LNCAP (cell line): ENCODE data around the gene COQ2.

Source experiments
- CTCF ChIP-seq: fragments of 450-650 bp; IDR thresholded peaks from 2 replicates; pipeline ENCODE4 v1.5.1; 2017; ENCODE audit warnings: mild to moderate bottlenecking

Gene COQ2

GRCh38 chr4:83223781-83224180, 60.8 kb downstream of the COQ2 start:
- no peak for TF ChIP-seq CTCF

- TF ChIP-seq CTCF = no peak
These were observed 62.6 kb downstream of the COQ2 start for GRCh38 chr4:83221897-83222441.

GRCh38 chr4:83219344-83220331, 65.0 kb downstream of the COQ2 start:
- no peak for TF ChIP-seq CTCF

- no peak for TF ChIP-seq CTCF
These were observed 66.7 kb downstream of the COQ2 start for GRCh38 chr4:83217721-83218522.

- TF ChIP-seq CTCF = no peak
These were observed 67.5 kb downstream of the COQ2 start for GRCh38 chr4:83216959-83217683.

GRCh38 chr4:83214079-83214478, 70.5 kb downstream of the COQ2 start:
- no peak for TF ChIP-seq CTCF
